Stimulated activated CD8-positive, alpha-beta memory T cell treated with anti-CD3 and anti-CD28 coated beads, Interleukin-4, amount 100 ng/mL, for 1 hour (primary cell): Measurements from ENCODE around the gene NRIP3.
"Not testable (repeated sequence)": the region's sequence is repeated elsewhere in the genome, so short reads cannot be mapped to it uniquely, and the experiment has no call there.

ENCODE experiments used
- DNase-seq, 2 donors: peaks; one replicate each; pipeline ENCODE4 v3.0.0-alpha.2; 2020; ENCODE audit warnings: low read depth in 2 of 2, low spot score in 1 of 2

The NRIP3 gene

DNA sequence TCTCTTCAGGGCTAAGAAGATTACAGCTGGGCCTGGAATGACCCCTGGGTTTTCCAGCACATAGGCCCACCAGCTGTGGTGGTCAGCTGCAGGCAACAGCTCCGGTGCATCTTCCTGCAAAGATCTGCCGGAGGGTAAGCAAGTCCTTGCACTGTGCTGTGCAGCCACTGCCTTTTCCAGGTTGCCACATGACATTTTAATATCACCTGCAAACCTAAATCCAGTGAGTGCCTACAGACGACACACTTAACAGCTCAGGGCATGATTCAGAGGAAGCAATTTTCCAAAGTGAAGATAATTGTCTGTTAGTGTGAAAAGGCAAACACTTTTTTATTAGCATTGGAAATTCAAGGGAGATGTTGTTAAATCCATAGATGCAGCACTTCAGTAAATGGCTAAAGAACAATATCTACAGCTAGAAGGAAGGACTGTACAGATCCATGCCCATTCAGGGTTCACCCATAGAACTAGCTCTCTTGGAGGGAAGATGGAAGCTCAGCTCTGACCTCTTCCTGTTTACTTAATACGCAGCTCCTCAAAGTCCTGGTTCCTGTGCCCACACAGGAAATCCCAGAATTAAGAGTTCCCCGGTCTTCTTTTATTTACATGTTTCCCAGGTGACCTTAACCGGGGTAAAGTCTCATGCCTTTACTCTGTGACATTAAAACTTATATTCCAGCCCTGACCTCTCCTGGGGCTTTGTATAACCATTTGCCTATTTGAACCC is 13.3 kb upstream of the NRIP3 start:
- DNase-seq = no peak

DNA sequence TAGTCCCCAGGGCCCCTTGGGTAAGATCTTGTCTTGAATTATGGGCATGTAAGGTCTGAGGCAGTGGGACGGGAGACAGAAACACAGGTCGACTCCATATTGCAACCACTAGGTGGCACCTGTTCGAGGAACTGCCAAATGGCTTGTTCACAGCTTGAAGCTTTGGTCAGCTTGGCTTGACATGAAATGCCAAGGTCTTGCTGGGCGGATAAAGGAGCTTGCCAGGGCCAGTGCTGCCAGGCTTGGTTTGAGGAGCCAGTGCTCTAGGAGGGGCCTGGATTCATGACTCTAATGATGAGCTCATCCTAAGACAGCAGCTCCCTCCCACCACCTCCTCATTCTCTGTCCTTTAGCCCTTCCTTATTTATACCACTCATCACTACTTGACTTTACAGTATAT is 11.9 kb upstream of the NRIP3 start:
- peak in 1 of 2 donors; percentile 29 for DNase-seq

DNA sequence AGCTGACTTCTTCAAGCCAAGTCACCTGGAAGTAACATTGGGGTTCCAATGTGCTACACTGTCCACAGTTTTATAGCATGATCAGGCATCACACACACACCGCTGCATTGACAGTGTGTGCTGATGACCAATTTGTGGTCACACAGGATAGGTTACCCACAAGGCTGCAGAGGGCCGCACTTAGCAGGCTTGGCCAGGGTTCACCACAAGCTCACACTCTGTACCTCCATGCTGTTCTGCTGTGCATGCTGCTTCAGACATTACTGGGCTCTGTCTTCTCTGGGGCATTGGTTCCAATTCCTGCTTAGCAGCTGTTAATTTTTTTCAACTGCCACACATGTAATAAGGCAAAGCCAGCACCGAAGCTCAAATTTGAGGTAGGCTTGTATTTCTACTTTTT is 11.0 kb upstream of the NRIP3 start:
- no peak for DNase-seq

DNA sequence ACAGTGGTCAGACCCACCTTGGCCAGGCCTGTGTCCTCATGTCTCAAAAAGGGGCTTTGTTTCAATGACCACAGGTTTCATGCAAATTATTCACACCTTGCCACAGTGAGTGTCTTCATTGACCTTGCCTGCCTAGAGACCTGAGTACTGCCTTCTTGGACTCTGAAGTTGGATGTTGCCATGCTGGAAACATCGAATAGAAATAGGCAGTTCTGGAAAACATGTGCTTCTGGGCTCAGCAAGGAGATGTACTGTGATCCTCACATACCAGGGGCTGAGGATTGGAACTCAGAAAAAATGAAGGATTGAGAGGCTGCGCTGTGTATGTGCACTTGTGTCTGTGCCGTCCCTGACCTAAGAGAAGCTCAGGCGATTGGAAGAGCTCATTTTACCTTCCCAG is 9.6 kb upstream of the NRIP3 start:
- DNase-seq = no peak

DNA sequence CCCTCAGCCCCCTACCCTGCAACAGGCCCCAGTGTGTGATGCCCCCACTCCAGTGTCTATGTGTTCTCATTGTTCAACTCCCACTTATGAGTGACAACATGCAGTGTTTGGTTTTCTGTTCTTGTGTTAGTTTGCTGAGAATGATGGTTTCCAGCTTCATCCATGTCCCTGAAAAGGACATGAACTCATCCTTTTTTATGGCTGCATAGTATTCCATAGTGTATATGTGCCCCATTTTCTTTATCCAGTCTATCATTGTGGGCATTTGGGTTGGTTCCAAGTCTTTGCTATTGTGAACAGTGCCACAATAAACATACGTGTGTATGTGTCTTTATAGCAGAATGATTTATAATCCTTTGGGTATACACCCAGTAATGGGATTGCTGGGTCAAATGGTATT is 5.7 kb upstream of the NRIP3 start:
- not testable (repeated sequence) for DNase-seq

DNA sequence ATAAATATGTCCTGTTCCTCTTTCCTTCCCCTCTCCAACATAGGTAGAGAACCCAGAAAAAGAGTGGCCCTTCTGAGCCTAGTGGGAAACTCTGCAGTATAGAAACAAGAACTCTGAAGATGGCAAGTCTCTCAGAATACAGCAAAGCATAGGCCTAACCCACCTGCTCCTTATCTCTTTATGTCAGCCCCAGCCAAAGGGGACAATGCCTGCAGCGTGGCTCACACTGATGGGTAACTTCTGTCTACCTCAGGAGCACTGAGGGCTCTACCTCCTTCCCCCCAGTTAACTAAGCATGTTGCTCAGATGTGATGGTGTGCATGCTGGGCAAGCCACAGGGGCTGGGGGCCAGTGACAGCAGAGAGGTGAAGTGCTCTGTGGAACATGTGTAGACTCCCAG is 4.9 kb upstream of the NRIP3 start:
- no peak for DNase-seq

DNA sequence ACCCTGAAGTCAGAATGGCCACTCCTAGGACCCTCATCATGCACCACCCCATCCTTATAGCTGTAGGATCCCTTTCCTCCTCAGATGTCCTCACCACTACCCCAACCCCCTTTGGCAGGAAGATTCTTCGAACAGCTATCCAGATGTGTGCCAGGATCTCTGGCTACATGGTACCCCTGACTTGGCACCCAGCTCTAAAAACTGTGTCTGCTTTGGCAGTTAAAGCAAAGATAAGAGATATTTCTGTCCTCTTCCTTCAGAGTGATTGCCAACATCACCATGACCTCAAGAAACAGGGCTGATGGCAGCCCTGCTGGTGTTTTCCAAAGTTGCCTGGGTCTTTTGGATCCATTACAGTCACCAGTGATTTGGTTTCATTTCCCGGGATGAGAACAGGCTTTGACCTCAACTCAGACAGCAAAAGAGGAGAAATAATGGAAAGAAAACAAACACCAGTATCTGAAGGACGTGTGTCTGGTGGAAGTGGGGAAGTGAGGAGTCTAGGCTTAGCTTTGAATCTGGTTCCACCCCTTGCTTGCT is 4.3 kb upstream of the NRIP3 start:
- no peak for DNase-seq

DNA sequence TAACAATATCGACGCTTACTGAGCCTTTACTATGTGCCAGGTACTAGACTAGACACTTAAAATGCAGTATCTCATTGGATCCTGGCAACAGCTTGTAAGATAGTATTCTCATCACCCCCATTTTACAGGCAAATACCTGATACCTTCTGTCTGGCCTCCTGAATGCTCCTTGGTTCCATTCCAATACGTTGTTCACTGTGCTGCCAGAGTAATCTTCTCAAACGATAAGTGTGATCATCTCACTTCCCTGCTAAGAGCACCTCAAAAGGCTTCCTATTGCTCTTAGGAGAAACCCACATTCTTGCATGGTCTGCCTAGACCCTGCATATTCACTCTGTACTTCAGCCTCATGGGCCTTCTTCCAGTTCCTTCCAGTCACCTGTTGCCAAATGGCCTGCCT is 1.3 kb upstream of the NRIP3 start:
- no peak for DNase-seq

DNA sequence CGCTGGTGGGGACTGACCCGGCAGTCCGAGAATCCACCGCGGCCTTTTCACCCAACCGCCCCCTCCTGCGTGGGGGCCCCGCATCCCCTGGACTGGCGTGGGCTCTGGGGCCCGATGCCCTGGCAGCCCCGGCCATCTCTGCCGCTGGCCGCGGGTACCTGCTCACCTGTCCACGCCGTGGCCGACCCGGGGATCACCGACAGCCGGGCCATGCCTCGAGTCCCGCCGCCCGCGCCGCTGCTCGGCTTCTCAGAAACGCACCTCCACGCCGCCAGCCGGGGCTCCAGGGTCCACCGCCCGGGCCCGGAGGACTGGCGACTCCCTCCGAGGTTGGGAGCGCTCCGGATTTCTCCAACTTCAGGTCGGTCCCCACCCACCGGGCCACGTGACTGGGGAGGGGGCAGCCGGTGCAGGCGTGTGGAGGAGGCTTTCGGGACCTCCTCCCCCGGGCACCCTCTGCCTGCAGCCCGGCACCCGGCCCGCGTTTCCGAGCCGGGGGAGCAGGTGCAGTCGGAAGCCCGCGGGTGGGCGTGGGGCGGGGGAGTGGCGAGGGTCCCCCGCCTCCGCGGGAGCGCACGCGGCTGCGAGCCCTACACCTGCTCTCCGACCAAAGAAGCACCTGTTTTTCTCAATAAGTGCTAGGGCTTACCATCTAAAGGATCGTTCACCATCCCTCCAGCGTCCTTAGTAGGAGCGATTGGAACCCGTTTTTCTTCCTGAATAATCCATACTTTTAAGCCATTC is 554 bp upstream of the NRIP3 start:
- DNase-seq = no peak

DNA sequence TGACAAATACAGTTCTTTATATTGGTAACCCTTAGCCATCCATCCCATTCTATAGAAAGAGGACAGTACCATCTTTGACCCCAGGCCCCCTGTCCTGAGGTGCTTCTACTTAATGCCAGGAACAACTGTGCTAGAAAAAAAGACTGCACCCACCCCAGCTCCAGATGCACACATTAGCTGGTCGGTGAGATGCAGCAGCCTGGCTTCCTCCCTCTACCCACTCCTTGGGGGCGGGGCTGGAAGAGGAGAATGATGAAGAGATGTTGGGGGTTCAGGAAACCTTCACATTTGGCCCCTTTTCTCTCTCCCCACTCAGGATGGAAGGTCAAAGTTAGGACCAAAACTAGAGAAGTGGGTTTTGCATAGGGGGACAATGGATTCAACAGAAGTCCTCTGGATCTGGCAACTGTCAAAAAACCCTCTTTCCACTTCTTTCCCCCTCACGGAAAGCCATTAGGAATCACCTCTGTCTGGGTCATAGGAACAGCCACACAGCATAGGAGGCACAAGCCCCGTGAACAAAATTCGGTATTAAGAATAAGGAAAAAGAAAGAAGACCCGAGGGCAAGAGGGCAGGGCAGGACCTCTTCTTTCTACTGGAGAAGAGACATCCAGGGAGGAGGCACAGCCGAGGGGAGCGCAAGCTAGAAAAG is 755 bp downstream of the NRIP3 start:
- DNase-seq = no peak

DNA sequence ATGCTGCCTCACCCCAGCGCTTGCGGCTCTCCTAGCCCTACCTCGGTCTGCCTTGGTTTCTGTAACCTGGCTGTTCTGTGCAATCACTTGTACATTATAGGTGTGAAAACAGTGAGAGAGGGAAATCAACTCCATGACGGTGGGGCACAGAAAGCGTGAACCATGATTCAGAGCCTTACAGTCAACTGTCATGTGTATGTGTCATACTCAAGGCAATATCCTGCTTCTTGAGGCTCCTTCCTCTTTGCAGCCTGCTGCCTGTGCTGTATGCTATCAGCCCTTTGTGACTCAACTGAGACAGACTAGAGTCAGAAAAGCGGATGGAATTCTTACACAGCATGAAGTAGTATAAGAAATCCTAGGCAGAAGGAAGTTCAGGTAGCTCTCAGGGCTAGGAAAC is 2.1 kb downstream of the NRIP3 start:
- DNase-seq = no peak

DNA sequence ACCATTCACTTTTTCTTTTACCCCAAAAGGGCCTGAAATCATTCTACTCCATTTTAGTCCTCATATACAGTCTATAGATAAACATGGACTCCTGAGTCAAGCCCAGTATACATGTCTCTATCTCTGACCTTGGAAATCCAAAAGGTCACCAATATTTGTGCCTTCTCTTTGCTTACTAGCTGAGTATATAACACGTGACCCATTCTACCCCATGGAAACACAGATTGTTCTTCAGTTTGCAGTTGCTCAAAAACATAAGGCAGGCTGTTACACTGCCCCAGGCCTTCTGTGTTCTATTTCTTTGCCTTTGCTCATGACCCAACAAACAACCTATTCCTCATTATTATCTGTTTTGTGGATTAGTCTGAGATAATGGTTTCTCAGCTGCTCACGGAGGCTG is 5.8 kb downstream of the NRIP3 start:
- DNase-seq = no peak

DNA sequence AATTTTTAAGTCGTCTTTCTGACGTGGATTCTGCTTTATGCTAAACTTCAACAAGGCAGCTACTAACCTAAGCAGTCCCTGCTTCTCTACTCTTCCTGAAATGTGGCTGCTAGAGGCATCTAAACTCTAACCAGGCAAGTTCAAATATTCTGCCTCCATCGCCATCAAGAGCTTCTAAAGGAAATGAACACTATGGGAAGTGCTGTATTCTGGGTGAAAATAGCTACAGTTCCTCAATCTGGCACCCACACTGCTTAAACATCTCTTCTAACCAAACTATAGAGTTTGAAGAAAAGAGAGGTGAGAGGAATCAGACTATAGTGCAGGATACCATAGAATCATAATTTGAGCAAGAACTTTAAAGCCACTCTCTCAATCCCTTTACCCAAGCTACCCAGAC is 6.3 kb downstream of the NRIP3 start:
- no peak for DNase-seq

DNA sequence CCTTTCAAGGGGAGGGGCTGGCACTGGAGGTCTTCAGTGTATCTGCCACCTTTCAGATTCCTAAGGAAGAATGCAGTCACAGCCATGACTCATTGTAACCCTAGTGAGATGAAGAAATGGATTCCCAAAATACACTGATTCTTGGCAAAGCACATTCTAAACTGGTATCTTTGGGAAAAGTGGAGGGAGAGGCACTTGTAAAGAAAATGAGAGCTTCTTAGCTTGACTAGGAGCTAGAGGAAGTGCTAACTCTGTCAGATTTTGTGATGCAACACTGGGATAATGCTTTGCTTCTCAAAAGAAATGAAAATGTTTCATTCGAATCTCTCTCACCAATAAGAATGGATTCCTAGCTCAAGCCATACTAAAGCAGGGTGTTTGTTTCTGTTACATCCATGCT is 14.3 kb downstream of the NRIP3 start:
- DNase-seq = no peak

DNA sequence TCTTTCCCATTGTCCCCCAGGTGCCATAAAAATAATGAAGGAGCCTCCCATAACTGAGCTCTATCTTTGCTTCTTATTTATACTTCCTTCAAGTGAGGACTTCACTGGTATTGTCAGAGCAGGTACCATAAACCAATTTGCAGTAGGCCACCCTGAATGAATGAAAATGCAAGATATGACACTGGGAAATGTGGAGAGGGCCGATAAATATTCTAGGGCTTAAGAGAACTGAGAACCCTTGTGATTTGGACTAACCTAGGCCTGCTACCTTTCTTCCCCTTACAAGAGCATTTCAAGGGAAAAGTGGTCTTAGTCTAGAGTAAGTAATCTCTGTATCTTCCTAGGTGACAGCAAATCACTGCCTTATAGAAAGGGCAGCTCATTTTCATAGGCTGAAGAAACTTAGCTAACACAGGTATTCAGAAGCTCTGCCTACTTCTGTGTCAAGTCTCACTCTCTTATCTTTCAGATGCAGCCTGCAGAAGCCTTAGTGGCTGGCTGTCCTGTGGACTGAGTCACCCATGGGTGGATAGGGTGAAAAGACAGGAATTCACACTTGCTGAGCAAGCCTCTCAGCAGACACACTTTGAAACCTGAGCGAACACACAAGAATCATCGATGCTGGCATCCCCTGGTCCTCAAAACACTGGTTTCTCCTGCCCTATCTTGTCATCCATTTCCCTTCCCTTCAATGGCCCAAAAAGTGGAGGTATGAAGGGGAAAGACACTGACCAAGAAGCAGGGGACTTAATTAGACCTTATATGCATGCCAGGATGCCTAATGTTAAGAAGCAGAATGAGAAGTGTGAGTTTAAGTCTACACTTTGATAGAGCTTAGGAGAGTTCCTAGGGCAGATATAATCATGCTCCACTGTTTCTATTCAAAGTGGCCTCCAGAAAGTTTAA is 15.2 kb downstream of the NRIP3 start:
- DNase-seq = no peak

DNA sequence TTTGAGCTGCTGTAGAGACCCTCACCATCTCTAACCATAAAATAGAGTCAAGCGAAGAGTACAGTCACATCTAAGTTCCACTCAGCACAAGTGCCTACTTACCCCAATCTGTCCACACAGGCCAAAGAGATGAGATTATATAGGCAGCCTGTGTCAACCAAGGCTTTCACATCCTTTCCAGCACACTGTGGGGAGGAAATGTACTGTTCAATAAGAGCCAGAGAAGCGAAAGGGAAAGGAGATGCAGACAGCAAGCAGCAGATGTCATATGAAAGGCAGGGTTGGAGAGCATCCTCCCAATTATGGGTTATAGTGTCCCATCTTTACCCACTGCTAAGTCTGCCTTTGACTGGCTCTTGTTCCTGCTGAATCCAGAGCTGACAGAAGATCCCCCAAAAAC is 16.4 kb downstream of the NRIP3 start:
- no peak for DNase-seq

DNA sequence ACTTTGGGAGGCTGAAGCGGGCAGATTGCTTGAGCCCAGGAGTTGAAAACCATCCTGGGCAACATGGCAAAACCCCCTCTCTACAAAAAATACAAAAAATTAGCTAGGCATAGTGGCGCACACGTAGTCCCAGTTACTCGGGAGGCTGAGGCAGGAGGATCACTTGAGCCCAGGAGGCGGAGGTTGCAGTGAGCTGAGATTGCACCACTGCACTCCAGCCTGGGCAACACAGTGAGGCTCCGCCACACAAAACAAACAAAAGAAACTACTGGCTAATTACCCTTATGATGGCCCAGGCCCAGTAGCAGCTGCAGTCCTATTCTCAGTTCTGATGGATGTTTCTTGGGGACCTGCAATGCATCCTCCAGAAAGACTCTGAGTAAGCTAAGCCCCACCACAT is 17.0 kb downstream of the NRIP3 start:
- not testable (repeated sequence) for DNase-seq

DNA sequence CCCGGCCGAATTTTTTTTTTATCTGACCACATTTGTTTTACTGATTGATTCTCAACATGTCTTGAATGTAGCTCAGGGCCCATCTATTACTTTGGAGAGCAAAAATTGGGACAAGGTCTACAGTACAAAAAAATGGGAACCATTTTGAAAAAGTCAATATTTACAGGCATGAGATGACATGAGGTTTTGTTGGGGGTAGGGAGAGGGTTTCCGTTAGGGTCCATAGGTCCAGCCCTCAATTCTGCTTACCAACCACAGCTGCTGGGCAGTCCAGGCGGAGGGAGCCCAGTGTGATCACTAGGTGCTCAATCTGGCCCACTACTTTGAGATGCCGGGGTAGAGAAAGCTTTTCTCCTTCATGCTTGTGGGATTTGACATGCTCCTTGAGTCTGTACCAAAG is 18.3 kb downstream of the NRIP3 start:
- no peak for DNase-seq

DNA sequence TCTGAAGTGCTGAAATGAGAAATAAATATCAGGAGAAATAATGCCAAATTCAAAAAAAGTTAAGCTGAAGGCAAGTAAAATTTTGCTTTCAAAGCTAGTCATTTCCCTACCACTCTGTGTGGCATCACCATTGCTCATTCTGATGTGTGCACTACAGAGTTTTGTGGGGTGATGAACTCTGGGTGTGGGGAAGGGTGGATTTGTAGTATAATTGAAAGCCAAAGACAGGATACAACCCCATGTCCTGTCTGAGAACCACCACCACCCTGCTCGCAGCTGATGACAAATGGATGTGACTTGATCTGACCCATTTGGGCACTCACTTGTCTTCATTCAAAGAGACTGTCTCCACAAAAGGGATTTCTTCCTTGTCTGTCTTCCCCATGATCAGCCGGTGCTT is 20.2 kb downstream of the NRIP3 start:
- DNase-seq = no peak

DNA sequence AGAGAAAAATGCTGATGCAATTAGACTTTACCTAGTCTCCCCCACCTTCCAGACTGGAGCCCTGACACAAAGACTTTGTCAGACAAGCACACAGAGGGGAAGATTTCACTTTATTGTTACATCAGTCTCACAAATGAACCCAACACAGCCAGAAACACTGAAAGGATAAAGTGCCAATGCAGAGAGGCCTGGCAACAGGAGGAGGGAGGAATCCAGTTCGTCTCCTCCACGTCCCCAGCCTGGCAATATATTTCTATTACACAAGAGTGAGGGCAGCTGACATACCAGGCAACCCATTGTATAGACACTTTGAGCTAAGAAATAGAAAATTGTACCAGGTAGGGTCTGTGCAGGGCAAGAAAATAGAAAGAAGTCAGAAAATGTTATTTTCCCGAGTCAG is 23.3 kb downstream of the NRIP3 start:
- no peak for DNase-seq

DNA sequence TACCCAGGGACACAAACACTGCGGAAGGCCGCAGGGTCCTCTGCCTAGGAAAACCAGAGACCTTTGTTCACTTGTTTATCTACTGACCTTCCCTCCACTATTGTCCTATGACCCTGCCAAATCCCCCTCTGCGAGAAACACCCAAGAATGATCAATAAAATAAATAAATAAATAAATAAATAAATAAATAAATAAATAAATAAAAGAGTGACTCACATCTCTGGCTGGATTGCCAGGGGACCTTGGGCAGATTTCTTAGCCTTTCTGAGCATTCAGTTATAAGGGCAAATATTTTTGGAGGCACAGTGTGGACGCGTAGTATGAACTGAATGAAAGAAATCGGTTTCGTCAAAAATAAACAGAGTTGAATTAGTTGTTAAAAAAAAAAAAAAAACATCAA is 24.4 kb downstream of the NRIP3 start:
- DNase-seq = not testable (repeated sequence)
